HepG2 (cell line): ENCODE results near the gene COMMD2. TPM values are rescaled to one million over a fixed set of nuclear protein-coding genes. Genes with fewer than 3 reads are reported as not detected.

Experiments
- ATAC-seq: fragments of 200-7000 bp; cut with Tn5 transposase; 3 replicates; pipeline ENCODE4 v1.9.1; 2020; ENCODE audit warnings: mild to moderate bottlenecking, moderate library complexity
- BruUV-seq: library from RNA; stranded (reverse); fragments of 400-500 nt; replicated peaks from 2 replicates; lab custom pipeline; 2021; lab: Mats Ljungman, UMichigan
- CTCF ChIA-PET: fragments of 300-600 bp; formaldehyde crosslinking; extraction: SDS; loops from one replicate; lab custom pipeline; 2021; ENCODE audit warnings: low total read pairs, inconsistent platforms, low intra/inter-chr PET ratio; lab: Yijun Ruan, JAX
- POLR2A ChIA-PET: fragments of 350-600 bp; sonication (Branson Sonifier 250); formaldehyde crosslinking; loops from one replicate; lab custom pipeline; 2020; ENCODE audit warnings: antibody characterized with exemption, inconsistent platforms; lab: Yijun Ruan, JAX
- DNase-seq: peaks from one replicate; pipeline ENCODE4 v3.0.0-alpha.2; 2015; ENCODE audit warnings: low spot score
- FAIRE-seq: peaks from 3 replicates; lab custom pipeline; 2011; peaks lifted over from hg19 to GRCh38; lab: Jason Lieb, UNC
- H2AFZ ChIP-seq: one replicate; pipeline ENCODE4 v1.6.1; 2011; ENCODE audit warnings: low read length, inconsistent platforms
- H3K27ac ChIP-seq: fragments of 300-600 bp; 3 replicates; pipeline ENCODE4 v1.8.0; 2011; ENCODE audit warnings: mixed run types, mild to moderate bottlenecking, mixed read lengths, low read length, inconsistent platforms; ENCODE audit not compliant: insufficient read depth; ENCODE audit errors: extremely low read length
- H3K27me3 ChIP-seq, 2 experiments: fragments of 200-600 bp in 1 of 2; 2 replicates in 1 of 2; 3 replicates in 1 of 2; pipeline versions ENCODE4 v1.6.0 to v1.8.0; 2011; ENCODE audit warnings: low read length in 2 of 2, mild to moderate bottlenecking in 2 of 2, moderate library complexity in 2 of 2, inconsistent platforms in 1 of 2; ENCODE audit not compliant: insufficient read depth in 2 of 2, control insufficient read depth in 1 of 2
- H3K36me3 ChIP-seq, 2 experiments: fragments of 200-600 bp in 1 of 2; replicated peaks in 1 of 2; 2 replicates in 1 of 2; 3 replicates in 1 of 2; pipeline versions ENCODE4 v1.5.1 to v1.8.0; 2011; ENCODE audit warnings: low read length in 2 of 2, inconsistent platforms in 1 of 2; ENCODE audit not compliant: insufficient read depth in 2 of 2, control insufficient read depth in 1 of 2
- H3K4me1 ChIP-seq: 2 replicates; pipeline ENCODE4 v1.5.1; 2012; ENCODE audit warnings: low read length, inconsistent platforms; ENCODE audit not compliant: insufficient read depth
- H3K4me2 ChIP-seq: 2 replicates; pipeline ENCODE4 v1.6.0; 2011; ENCODE audit warnings: low read depth, low read length, inconsistent platforms
- H3K4me3 ChIP-seq, 3 experiments: fragments of 200-600 bp in 1 of 3; sonication (generic), shearing (Covaris generic) in 1 of 3; replicated peaks in 1 of 3; 2 replicates each; pipeline ENCODE4 v1.5.1; 2011 to 2016; ENCODE audit warnings: low read length in 3 of 3, inconsistent platforms in 2 of 3, low read depth in 2 of 3, mild to moderate bottlenecking in 2 of 3, control low read depth in 1 of 3, mixed read lengths in 1 of 3; ENCODE audit not compliant: insufficient read depth in 1 of 3
- H3K79me2 ChIP-seq: one replicate; pipeline ENCODE4 v1.6.1; 2011; ENCODE audit warnings: low read length, inconsistent platforms; ENCODE audit not compliant: insufficient read depth
- H3K9ac ChIP-seq: 2 replicates; pipeline ENCODE4 v1.6.0; 2011; ENCODE audit warnings: mild to moderate bottlenecking, low read depth, low read length, inconsistent platforms; ENCODE audit not compliant: insufficient read depth
- H3K9me3 ChIP-seq: 2 replicates; pipeline ENCODE4 v1.5.1; 2012; ENCODE audit warnings: mild to moderate bottlenecking, low read length
- H4K20me1 ChIP-seq: 2 replicates; pipeline ENCODE4 v1.6.0; 2011; ENCODE audit warnings: inconsistent platforms, mild to moderate bottlenecking, low read length, moderate library complexity; ENCODE audit not compliant: insufficient read depth
- CAMTA2 ChIP-seq: sonication (generic); formaldehyde crosslinking; IDR thresholded peaks from 2 replicates; pipeline ENCODE4 v1.4.0; 2020; ENCODE audit warnings: mild to moderate bottlenecking, missing genetic modification reagents, borderline replicate concordance
- EP300 ChIP-seq, 3 experiments: sonication (generic) in 1 of 3; formaldehyde crosslinking in 1 of 3; IDR thresholded peaks; 2 replicates each; pipeline versions ENCODE4 v1.5.1 to v1.6.1; 2011 to 2020; ENCODE audit warnings: low read depth in 2 of 3, low read length in 2 of 3, borderline replicate concordance in 1 of 3, improper control_type of control experiment in 1 of 3, mild to moderate bottlenecking in 1 of 3, missing genetic modification reagents in 1 of 3, moderate library complexity in 1 of 3
- FOXJ3 ChIP-seq: sonication (generic); formaldehyde crosslinking; IDR thresholded peaks from 2 replicates; pipeline ENCODE4 v1.4.0; 2020; ENCODE audit warnings: missing genetic modification reagents, mild to moderate bottlenecking, borderline replicate concordance
- GABPA ChIP-seq, 2 experiments: IDR thresholded peaks; 2 replicates each; pipeline ENCODE4 v1.6.1; 2011 to 2016; ENCODE audit warnings: low read depth in 2 of 2, low read length in 1 of 2, missing biosample characterization in 1 of 2, missing genetic modification characterization in 1 of 2
- MTF2 ChIP-seq: sonication (generic); formaldehyde crosslinking; IDR thresholded peaks from 2 replicates; pipeline ENCODE4 v1.5.0; 2020; ENCODE audit warnings: missing genetic modification reagents, borderline replicate concordance
- THAP7 ChIP-seq: sonication (generic); formaldehyde crosslinking; IDR thresholded peaks from 2 replicates; pipeline ENCODE4 v1.8.1; 2023; ENCODE audit warnings: mild to moderate bottlenecking, missing genetic modification reagents
- ZNF549 ChIP-seq: sonication (generic); formaldehyde crosslinking; IDR thresholded peaks from 2 replicates; pipeline ENCODE4 v1.5.0; 2020; ENCODE audit warnings: missing genetic modification reagents
- ZNF850 ChIP-seq: sonication (generic); formaldehyde crosslinking; conservative IDR thresholded peaks from 2 replicates; pipeline ENCODE4 v1.9.0; 2021; ENCODE audit warnings: mild to moderate bottlenecking, missing genetic modification reagents
- ZSCAN22 ChIP-seq: sonication (generic); formaldehyde crosslinking; IDR thresholded peaks from 2 replicates; pipeline ENCODE4 v1.4.0; 2020; ENCODE audit warnings: mild to moderate bottlenecking, missing genetic modification reagents
- WGBS: methylation state at CpG from one replicate; pipeline ENCODE4 v1.1.6; 2017; ENCODE audit warnings: low lambda C conversion rate; 5-methylcytosine and 5-hydroxymethylcytosine counted together
- in situ Hi-C: cut with HindIII; loops from 2 replicates; pipeline ENCODE4 v1.10.0; 2017; ENCODE audit warnings: low pct_unique_long_range_greater_than_20kb; ENCODE audit not compliant: extremely low pct_ligation_motif_present
- intact Hi-C: fragments of 100-400 bp; cut with micrococcal nuclease; formaldehyde crosslinking; loops from one replicate; pipeline ENCODE4 v1.10.0; 2022; ENCODE audit not compliant: unreplicated experiment
- polyA plus RNA-seq, 8 experiments: library from polyadenylated mRNA; depleted of rRNA in 3 of 8; stranded (reverse) in 7 of 8; unstranded in 1 of 8; fragments of >200 nt; fragmentation: Illumina TruSeq in 4 of 8; extraction: Trizol in 4 of 8; gene quantifications; 2 replicates each; pipeline versions ENCODE4 v1.2.1 to v1.2.3, GENCODE V29; 2011 to 2016; ENCODE audit warnings: low read depth in 4 of 8, missing spikeins in 1 of 8, mixed read lengths in 1 of 8; ENCODE audit not compliant: insufficient read depth in 1 of 8
- total RNA-seq, 5 experiments: library from RNA; depleted of rRNA; stranded (reverse); fragments of >200 nt; fragmentation: Illumina TruSeq; extraction: Trizol; gene quantifications; 2 replicates each; pipeline ENCODE4 v1.2.3, GENCODE V29; 2016; ENCODE audit warnings: low read depth in 1 of 5

The COMMD2 gene
- total and polyA plus RNA-seq, 2 of the 13 experiments (the other 11 are each of a cell fraction or from before 2014, with no cell fraction given), result 33.0 to 57.6 TPM

- ATAC-seq, result no peak
- FAIRE-seq, result no peak
- Histone ChIP-seq H4K20me1 (no peaks in the 10 kb centered on the region), H3K9ac (no peak overlapping the region), H2AFZ (no peak overlapping the region), H3K79me2 (no peaks in the 10 kb centered on the region), H3K4me1 (no peaks in the 10 kb centered on the region), H3K36me3 (no peaks in the 10 kb centered on the region), H3K9me3 (peaks cover 14% of the 10 kb centered on the region), H3K27me3 (no peaks in the 10 kb centered on the region), H3K27ac (no peak overlapping the region), H3K4me2 (no peak overlapping the region), H3K4me3 (no peak overlapping the region)
- no peak for DNase-seq
- POLR2A ChIA-PET, result no interaction called here
- in situ Hi-C loops, result no loop called here
- no TSS peak for BruUV-seq
- no peak for TF ChIP-seq EP300 (IDR thresholded peaks at IDR 0.05; ENCODE audit: low read depth in 2 of 2, low read length in 2 of 2)
- no peak for TF ChIP-seq EP300 (CRISPR knock-in tag; IDR thresholded peaks at IDR 0.05; ENCODE audit: borderline replicate concordance)
- TF ChIP-seq ZNF549 (CRISPR knock-in tag), result no peak
- no peak for TF ChIP-seq CAMTA2 (CRISPR knock-in tag)
- no peak for TF ChIP-seq THAP7 (CRISPR knock-in tag)
- TF ChIP-seq GABPA (IDR thresholded peaks at IDR 0.05; ENCODE audit: low read depth, low read length), result no peak
- no peak for TF ChIP-seq GABPA (CRISPR knock-in tag; IDR thresholded peaks at IDR 0.05; ENCODE audit: low read depth)
- TF ChIP-seq ZNF850 (CRISPR knock-in tag), result no peak
- no peak for TF ChIP-seq FOXJ3 (CRISPR knock-in tag)
- no peak for TF ChIP-seq MTF2 (CRISPR knock-in tag)
- intact Hi-C loops, result no loop called here
- CTCF ChIA-PET, result no interaction called here
Observed at GRCh38 chr3:149723781-149724180, 28.5 kb downstream of the COMMD2 start.

- ATAC-seq (no peak), DNase-seq (no peak)
- Histone ChIP-seq H3K4me2 (no peak overlapping the region), H3K36me3 (no peaks in the 10 kb centered on the region), H2AFZ (no peak overlapping the region), H3K27ac (no peak overlapping the region), H3K79me2 (no peaks in the 10 kb centered on the region), H3K9ac (no peak overlapping the region)
- no peak for TF ChIP-seq ZSCAN22 (CRISPR knock-in tag)
- TF ChIP-seq, all 625 proteins: peak for 0
- POLR2A ChIA-PET, result no interaction called here
- in situ Hi-C loops (no loop called here), intact Hi-C loops (no loop called here)
- no peaks in the 10 kb centered on the region for H3K27me3 ChIP-seq
- H4K20me1 ChIP-seq, result no peaks in the 10 kb centered on the region
- BruUV-seq, result no TSS peak
- no peak overlapping the region for H3K4me3 ChIP-seq
- CTCF ChIA-PET, result no interaction called here
- 66% methylated on average over 2 of the region's 2 CpGs for WGBS
- peaks cover 14% of the 10 kb centered on the region for H3K9me3 ChIP-seq
- peaks cover 9% of the 10 kb centered on the region for H3K4me1 ChIP-seq
- no peak for FAIRE-seq
Observed at GRCh38 chr3:149720918-149721317, 31.4 kb downstream of the COMMD2 start.
